Neural cell (in vitro differentiated cells): ENCODE measurements around the gene DIPK2B. TPM values are rescaled to one million over a fixed set of nuclear protein-coding genes. Genes with fewer than 3 reads are reported as not detected.

ENCODE experiments used
- H2AFZ ChIP-seq: fragments of 200-600, 300-800 bp; sonication (generic), shearing (Covaris generic); 2 replicates; pipeline ENCODE4 v1.6.0; 2014; ENCODE audit warnings: low read depth, mild to moderate bottlenecking, antibody characterized with exemption, low read length, moderate library complexity
- H3F3A ChIP-seq: fragments of 200-600 bp; shearing (Covaris generic); 2 replicates; pipeline ENCODE4 v1.6.1; 2016; ENCODE audit warnings: mild to moderate bottlenecking, moderate library complexity, mixed read lengths, antibody characterized with exemption, low read length; ENCODE audit not compliant: insufficient read depth, poor library complexity, severe bottlenecking
- H3K27ac ChIP-seq: fragments of 200-600, 300-800 bp; sonication (generic), shearing (Covaris generic); 2 replicates; pipeline ENCODE4 v1.5.1; 2014; ENCODE audit warnings: mild to moderate bottlenecking, low read length, moderate library complexity
- H3K27me3 ChIP-seq: fragments of 300-800, 200-600 bp; sonication (generic), shearing (Covaris generic); 2 replicates; pipeline ENCODE4 v1.6.0; 2014; ENCODE audit warnings: mild to moderate bottlenecking, low read depth, low read length, moderate library complexity; ENCODE audit not compliant: insufficient read depth
- H3K36me3 ChIP-seq: fragments of 300-800, 200-600 bp; sonication (generic), shearing (Covaris generic); 2 replicates; pipeline ENCODE4 v1.5.1; 2014; ENCODE audit warnings: mild to moderate bottlenecking, antibody characterized with exemption, low read length, moderate library complexity; ENCODE audit not compliant: insufficient read depth
- H3K4me2 ChIP-seq: fragments of 300-800, 200-600 bp; sonication (generic), shearing (Covaris generic); 2 replicates; pipeline ENCODE4 v1.6.0; 2014; ENCODE audit warnings: mild to moderate bottlenecking, low read length
- H3K4me3 ChIP-seq: fragments of 300-800, 200-600 bp; sonication (generic), shearing (Covaris generic); 2 replicates; pipeline ENCODE4 v1.5.1; 2014; ENCODE audit warnings: mild to moderate bottlenecking, low read length, moderate library complexity
- H3K79me2 ChIP-seq: fragments of 200-600 bp; shearing (Covaris generic); replicated peaks from 2 replicates; pipeline ENCODE4 v1.6.0; 2014; ENCODE audit warnings: mild to moderate bottlenecking, low read length, moderate library complexity; ENCODE audit not compliant: insufficient read depth
- H3K9ac ChIP-seq: fragments of 300-800, 200-600 bp; sonication (generic), shearing (Covaris generic); 2 replicates; pipeline ENCODE4 v1.6.1; 2016; ENCODE audit warnings: mild to moderate bottlenecking, low read length, mixed read lengths
- H3K9me2 ChIP-seq: fragments of 200-600 bp; shearing (Covaris generic); 2 replicates; pipeline ENCODE4 v1.6.1; 2016; ENCODE audit warnings: mild to moderate bottlenecking, low read length, mixed read lengths; ENCODE audit not compliant: insufficient read depth
- H3K9me3 ChIP-seq: fragments of 200-600, 300-800 bp; sonication (generic), shearing (Covaris generic); 2 replicates; pipeline ENCODE4 v1.6.1; 2016; ENCODE audit warnings: mild to moderate bottlenecking, mixed run types, low read length, moderate library complexity, mixed read lengths
- H4K20me1 ChIP-seq: fragments of 200-600 bp; shearing (Covaris generic); 2 replicates; pipeline ENCODE4 v1.6.1; 2016; ENCODE audit warnings: mild to moderate bottlenecking, mixed run types; ENCODE audit not compliant: insufficient read depth
- CTCF ChIP-seq: fragments of 450-650 bp; IDR thresholded peaks from 2 replicates; pipeline ENCODE4 v1.5.1; 2014; ENCODE audit warnings: antibody characterized with exemption, mild to moderate bottlenecking, moderate library complexity; ENCODE audit not compliant: poor library complexity, severe bottlenecking
- EP300 ChIP-seq: fragments of 450-650 bp; conservative IDR thresholded peaks from 2 replicates; pipeline ENCODE4 v1.6.1; 2014; ENCODE audit warnings: antibody characterized with exemption, mild to moderate bottlenecking, moderate library complexity; ENCODE audit not compliant: poor library complexity, severe bottlenecking
- EZH2 ChIP-seq: fragments of 200-600, 300-800 bp; shearing (Covaris generic), sonication (generic); IDR thresholded peaks from 2 replicates; pipeline ENCODE4 v1.6.1; 2014; ENCODE audit warnings: antibody characterized with exemption, low read length, borderline replicate concordance, mild to moderate bottlenecking; ENCODE audit not compliant: insufficient read depth, poor library complexity, severe bottlenecking
- MXI1 ChIP-seq: fragments of 450-650 bp; conservative IDR thresholded peaks from 2 replicates; pipeline ENCODE4 v1.6.1; 2014; ENCODE audit warnings: antibody characterized with exemption, mild to moderate bottlenecking; ENCODE audit not compliant: poor library complexity, severe bottlenecking
- POLR2AphosphoS5 ChIP-seq: IDR thresholded peaks from 2 replicates; pipeline ENCODE4 v1.6.1; 2012
- RAD21 ChIP-seq: fragments of 450-650 bp; conservative IDR thresholded peaks from 2 replicates; pipeline ENCODE4 v1.6.1; 2014; ENCODE audit warnings: antibody characterized with exemption, mild to moderate bottlenecking, moderate library complexity
- REST ChIP-seq: IDR thresholded peaks from 2 replicates; pipeline ENCODE4 v1.6.1; 2012; ENCODE audit warnings: borderline replicate concordance
- SMC3 ChIP-seq: fragments of 450-650 bp; conservative IDR thresholded peaks from 2 replicates; pipeline ENCODE4 v1.6.1; 2014; ENCODE audit warnings: antibody characterized with exemption, mild to moderate bottlenecking, moderate library complexity; ENCODE audit not compliant: poor library complexity
- TAF1 ChIP-seq: IDR thresholded peaks from 2 replicates; pipeline ENCODE4 v1.6.1; 2012; ENCODE audit warnings: low read depth
- polyA plus RNA-seq: library from polyadenylated mRNA; depleted of rRNA; stranded (reverse); fragments of >200 nt; gene quantifications from 2 replicates; pipeline ENCODE4 v1.2.3, GENCODE V29; 2014

DIPK2B gene
- polyA plus RNA-seq, 1 donor from 2014 or later, result not detected

- Histone ChIP-seq H3F3A (no peaks in the 10 kb centered on the region), H3K9me3 (no peaks in the 10 kb centered on the region), H3K36me3 (no peaks in the 10 kb centered on the region), H2AFZ (no peak overlapping the region), H3K27me3 (no peaks in the 10 kb centered on the region), H3K9me2 (no peaks in the 10 kb centered on the region), H3K27ac (no peak overlapping the region), H4K20me1 (no peaks in the 10 kb centered on the region), H3K9ac (no peak overlapping the region), H3K4me2 (no peak overlapping the region), H3K4me3 (no peak overlapping the region), H3K79me2 (no peaks in the 10 kb centered on the region)
- no peak for TF ChIP-seq EZH2
- TF ChIP-seq SMC3, result no peak
- no peak for TF ChIP-seq REST
- TF ChIP-seq MXI1, result no peak
- no peak for TF ChIP-seq CTCF
- TF ChIP-seq RAD21, result no peak
- TF ChIP-seq POLR2AphosphoS5, result no peak
- no peak for TF ChIP-seq EP300
- TF ChIP-seq TAF1, result no peak
These were observed 31.5 kb upstream of the DIPK2B start for GRCh38 chrX:45232139-45232538.

GRCh38 chrX:45230410-45230809, 29.7 kb upstream of the DIPK2B start:
- Histone ChIP-seq H3K9me2 (no peaks in the 10 kb centered on the region), H3K27me3 (no peaks in the 10 kb centered on the region), H3F3A (no peaks in the 10 kb centered on the region), H3K36me3 (no peaks in the 10 kb centered on the region), H3K79me2 (no peaks in the 10 kb centered on the region), H4K20me1 (no peaks in the 10 kb centered on the region), H3K9me3 (no peaks in the 10 kb centered on the region), H3K4me3 (no peak overlapping the region), H3K27ac (no peak overlapping the region), H2AFZ (no peak overlapping the region), H3K9ac (no peak overlapping the region), H3K4me2 (no peak overlapping the region)
- no peak for TF ChIP-seq CTCF
- TF ChIP-seq EP300, result no peak
- TF ChIP-seq SMC3, result no peak
- TF ChIP-seq RAD21, result no peak
- TF ChIP-seq MXI1, result no peak
- TF ChIP-seq EZH2, result no peak
- no peak for TF ChIP-seq TAF1
- no peak for TF ChIP-seq POLR2AphosphoS5
- no peak for TF ChIP-seq REST
